Activated CD4-positive, alpha-beta T cell treated with anti-CD3 and anti-CD28 coated beads, Interleukin-2, amount 50 U/mL, for 4 hours (primary cell): ENCODE data around the gene FAR1.
"Not testable (repeated sequence)": the region's sequence is repeated elsewhere in the genome, so short reads cannot be mapped to it uniquely, and the experiment has no call there.

Source experiments
- DNase-seq, 2 experiments: peaks; one replicate each; pipeline ENCODE4 v3.0.0-alpha.2; 2020

FAR1 gene

GRCh38 chr11:13668102-13668956 lies at the start of gene FAR1:
FAR1 (plus strand) TSS chr11:13668668; CDS start chr11:13694766, 26,098 bp downstream.
- DNase-seq: peak; percentile 92 to 94

- DNase-seq: no peak
Measured at GRCh38 chr11:13620063-13620462, 48.4 kb upstream of the FAR1 start.

- not testable (repeated sequence) for DNase-seq
Measured at GRCh38 chr11:13626818-13627217, 41.6 kb upstream of the FAR1 start.

- DNase-seq: not testable (repeated sequence)
Measured at GRCh38 chr11:13628634-13629033, 39.8 kb upstream of the FAR1 start.

GRCh38 chr11:13629779-13630178 lies 38.7 kb upstream of the FAR1 start:
- no peak for DNase-seq

- no peak for DNase-seq
Measured at GRCh38 chr11:13635290-13635689, 33.2 kb upstream of the FAR1 start.

GRCh38 chr11:13635804-13636203 lies 32.7 kb upstream of the FAR1 start:
- DNase-seq: no peak

GRCh38 chr11:13637125-13638069 lies 31.1 kb upstream of the FAR1 start:
- DNase-seq: no peak

- DNase-seq: no peak
Measured at GRCh38 chr11:13638422-13638821, 30.0 kb upstream of the FAR1 start.

GRCh38 chr11:13644997-13645687 lies 23.3 kb upstream of the FAR1 start:
- no peak for DNase-seq

GRCh38 chr11:13647391-13647790 lies 21.1 kb upstream of the FAR1 start:
- no peak for DNase-seq

- no peak for DNase-seq
Measured at GRCh38 chr11:13649619-13650018, 18.8 kb upstream of the FAR1 start.

GRCh38 chr11:13651515-13651914 lies 17.0 kb upstream of the FAR1 start:
- DNase-seq: not testable (repeated sequence)

- DNase-seq: no peak
Measured at GRCh38 chr11:13661074-13661623, 7.3 kb upstream of the FAR1 start.

GRCh38 chr11:13663631-13664071 lies 4.8 kb upstream of the FAR1 start:
- DNase-seq: no peak

- no peak for DNase-seq
Measured at GRCh38 chr11:13664351-13664750, 4.1 kb upstream of the FAR1 start.

- DNase-seq: no peak
Measured at GRCh38 chr11:13666708-13667107, 1.8 kb upstream of the FAR1 start.

GRCh38 chr11:13667245-13667644 lies 1.2 kb upstream of the FAR1 start:
- DNase-seq: no peak

- DNase-seq: no peak
Measured at GRCh38 chr11:13667795-13668101, 720 bp upstream of the FAR1 start.

- DNase-seq: peak; percentile 45 to 46
Measured at GRCh38 chr11:13668957-13669521, 571 bp downstream of the FAR1 start.

GRCh38 chr11:13669544-13670488 lies 1.3 kb downstream of the FAR1 start:
- DNase-seq: no peak
